ENCODE data around the gene KCNMA1.

DNA sequence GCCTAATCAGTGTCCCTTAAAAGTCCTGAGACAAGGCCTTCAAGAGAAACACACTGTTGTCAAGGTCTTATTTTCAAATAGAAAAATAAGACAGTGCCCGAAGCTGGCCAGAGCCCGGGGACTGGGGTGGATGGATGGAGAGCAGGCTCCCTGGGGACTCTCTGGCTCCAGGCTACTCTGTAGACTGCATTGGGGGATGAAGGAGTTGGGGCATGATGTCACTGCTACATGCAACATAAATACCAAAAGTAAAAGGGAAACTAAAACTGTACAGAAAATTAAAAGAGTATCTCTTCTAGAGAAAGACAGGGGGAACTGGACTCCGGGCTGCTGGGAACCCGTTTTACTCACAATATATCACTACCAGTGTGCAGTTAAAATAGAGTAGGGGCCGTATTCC is 629.8 kb downstream of the KCNMA1 start:
- TF ChIP-seq PRPF4 (IDR thresholded peaks at IDR 0.05; ENCODE audit: insufficient read depth, low read depth, low read length, poor library complexity, severe bottlenecking) (no peak), LEF1 (IDR thresholded peaks at IDR 0.05) (no peak)
